Ishikawa (cell line): ENCODE measurements around the gene RPS19.

Source experiments
- CEBPB ChIP-seq: IDR thresholded peaks from 2 replicates; pipeline ENCODE4 v1.6.1; 2012
- CREB1 ChIP-seq: IDR thresholded peaks from 2 replicates; pipeline ENCODE4 v1.6.1; 2012; ENCODE audit warnings: low read depth
- EP300 ChIP-seq: IDR thresholded peaks from 2 replicates; pipeline ENCODE4 v1.6.1; 2012; ENCODE audit warnings: borderline replicate concordance
- FOXM1 ChIP-seq: IDR thresholded peaks from 2 replicates; pipeline ENCODE4 v1.6.1; 2012; ENCODE audit warnings: low read depth, borderline replicate concordance
- MAX ChIP-seq: IDR thresholded peaks from 2 replicates; pipeline ENCODE4 v1.6.1; 2012
- RAD21 ChIP-seq: IDR thresholded peaks from 2 replicates; pipeline ENCODE4 v1.6.1; 2012; ENCODE audit warnings: low read depth
- REST ChIP-seq: IDR thresholded peaks from 2 replicates; pipeline ENCODE4 v1.6.1; 2012; ENCODE audit warnings: low read depth, mild to moderate bottlenecking
- TAF1 ChIP-seq: IDR thresholded peaks from 2 replicates; pipeline ENCODE4 v1.6.1; 2012; ENCODE audit warnings: low read depth, mild to moderate bottlenecking
- TCF12 ChIP-seq: IDR thresholded peaks from 2 replicates; pipeline ENCODE4 v1.6.1; 2012; ENCODE audit warnings: low read depth

GRCh38 chr19:41908724-41909464 is 48.8 kb downstream of the RPS19 start:
- TF ChIP-seq TCF12 (no peak), TAF1 (no peak), REST (no peak), MAX (no peak), CEBPB (no peak), FOXM1 (no peak), CREB1 (no peak), RAD21 (no peak), EP300 (no peak)
